NB4 (cell line): ENCODE results near the gene RXRB.

ENCODE experiments used
- CTCF ChIP-seq: IDR thresholded peaks from one replicate; pipeline ENCODE4 v1.5.1; 2012; ENCODE audit warnings: low read depth, low read length
- MAX ChIP-seq: IDR thresholded peaks from 2 replicates; pipeline ENCODE4 v1.6.1; 2011; ENCODE audit warnings: low read depth, low read length
- POLR2A ChIP-seq: IDR thresholded peaks from 2 replicates; pipeline ENCODE4 v1.6.1; 2011; ENCODE audit warnings: mild to moderate bottlenecking; ENCODE audit not compliant: insufficient read length; ENCODE audit errors: extremely low read depth

GRCh38 chr6:33177552-33178446, 22.7 kb downstream of the RXRB start:
- TF ChIP-seq CTCF, result no peak
- no peak for TF ChIP-seq POLR2A
- TF ChIP-seq MAX, result no peak
